Cardiac fibroblast (primary cell): ENCODE results near the gene PPFIA1.

Experiments
- DNase-seq, 2 donors: peaks; one replicate each; pipeline versions ENCODE4 v3.0.0 to v3.0.0-alpha.2; 2010; ENCODE audit warnings: low read depth in 2 of 2
- H3K4me3 ChIP-seq, 2 donors: replicated peaks in 1 of 2; 1 replicate in 1 of 2; 2 replicates in 1 of 2; pipeline ENCODE4 v1.5.1; 2011; ENCODE audit warnings: low read depth in 2 of 2, low read length in 2 of 2, mild to moderate bottlenecking in 2 of 2, moderate library complexity in 1 of 2
- CTCF ChIP-seq: IDR thresholded peaks from one replicate; pipeline ENCODE4 v1.5.1; 2011; ENCODE audit warnings: low read depth, mild to moderate bottlenecking, low read length, inconsistent platforms

PPFIA1 gene

GRCh38 chr11:70414341-70415100 lies 144.0 kb downstream of the PPFIA1 start:
- no peak for TF ChIP-seq CTCF

GRCh38 chr11:70415191-70415590 lies 144.7 kb downstream of the PPFIA1 start:
- DNase-seq: peak; percentile 56 to 89
- no peak overlapping the region for H3K4me3 ChIP-seq
- peak; percentile 60 for TF ChIP-seq CTCF

More at GRCh38 chr11:70414341-70415100, 144.0 kb downstream of the PPFIA1 start:
- no peak for DNase-seq
- no peak overlapping the region for H3K4me3 ChIP-seq

GRCh38 chr11:70415642-70416395 lies 145.3 kb downstream of the PPFIA1 start:
- no peak overlapping the region for H3K4me3 ChIP-seq
- no peak for TF ChIP-seq CTCF
- DNase-seq: peak in 1 of 2 donors; percentile 47

- no peak for TF ChIP-seq CTCF
- DNase-seq: no peak
- H3K4me3 ChIP-seq: no peak overlapping the region
These were observed 146.4 kb downstream of the PPFIA1 start for GRCh38 chr11:70416881-70417280.

- no peak for TF ChIP-seq CTCF
- no peak for DNase-seq
- H3K4me3 ChIP-seq: no peak overlapping the region
These were observed 147.6 kb downstream of the PPFIA1 start for GRCh38 chr11:70418130-70418529.

- no peak for DNase-seq
- no peak for TF ChIP-seq CTCF
- no peak overlapping the region for H3K4me3 ChIP-seq
These were observed 149.0 kb downstream of the PPFIA1 start for GRCh38 chr11:70419307-70420007.
